Activated CD8-positive, alpha-beta memory T cell treated with anti-CD3 and anti-CD28 coated beads, Interleukin-2, amount 50 U/mL, for 24 hours (primary cell): ENCODE data around the gene TMEM272.
"Not testable (repeated sequence)": the region's sequence is repeated elsewhere in the genome, so short reads cannot be mapped to it uniquely, and the experiment has no call there.

Experiments
- DNase-seq: peaks from one replicate; pipeline ENCODE4 v3.0.0-alpha.2; 2020; ENCODE audit errors: extremely low read depth

Gene TMEM272

DNA sequence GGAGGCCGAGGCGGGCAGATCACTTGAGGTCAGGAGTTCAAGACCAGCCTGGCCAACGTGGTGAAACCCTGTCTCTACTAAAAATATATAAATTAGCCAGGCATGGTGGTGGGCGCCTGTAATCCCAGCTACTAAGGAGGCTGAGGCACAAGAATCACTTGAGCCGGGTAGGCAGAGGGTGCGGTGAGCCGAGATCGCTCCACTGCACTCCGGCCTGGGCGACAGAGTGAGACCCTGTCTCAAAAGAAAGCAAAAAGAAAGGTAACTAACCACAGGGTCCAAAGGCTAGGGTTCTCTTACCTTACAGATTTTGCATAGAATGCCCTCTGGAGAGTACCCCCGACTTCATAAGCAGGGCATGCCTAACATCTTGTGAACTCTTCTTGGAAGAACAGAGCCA, 20.3 kb downstream of the TMEM272 start:
- DNase-seq, result not testable (repeated sequence)

DNA sequence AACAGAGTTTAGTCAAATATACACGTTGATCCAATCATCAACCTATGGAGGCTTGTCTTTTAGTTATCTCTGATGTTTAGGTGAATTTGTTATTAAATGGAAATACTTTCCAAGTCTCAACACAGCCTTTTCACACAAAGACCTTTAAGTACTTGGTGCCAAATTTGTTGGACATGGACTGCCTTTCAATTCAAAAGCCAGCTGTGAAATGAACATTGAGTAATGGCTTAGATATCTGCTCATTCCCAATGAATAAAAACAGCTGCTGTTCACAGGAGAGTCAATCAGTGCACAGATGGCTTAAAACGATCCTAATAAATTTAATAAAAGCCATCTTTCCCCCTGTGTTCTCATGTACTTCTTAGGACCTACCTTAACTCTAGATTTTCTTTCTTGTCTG, 21.1 kb downstream of the TMEM272 start:
- DNase-seq, result no peak

DNA sequence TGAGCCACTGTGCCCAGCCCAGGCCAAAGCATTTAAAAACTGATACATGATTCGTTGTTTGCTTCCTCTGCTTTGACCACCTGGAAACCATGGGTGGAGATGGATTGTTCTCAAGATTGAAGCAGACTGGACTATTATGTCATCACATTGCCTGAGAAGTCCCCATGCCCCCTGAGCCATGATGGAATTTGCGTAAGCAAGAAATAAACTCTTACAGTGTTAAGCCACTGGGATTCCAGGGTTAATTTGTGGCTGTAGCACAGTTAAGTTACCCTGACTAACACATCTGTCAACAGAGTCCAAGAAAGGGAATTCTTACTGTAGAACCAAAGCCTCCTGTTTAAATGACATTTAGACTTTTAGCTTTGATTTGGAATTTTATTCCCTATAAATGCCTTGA, 21.6 kb downstream of the TMEM272 start:
- no peak for DNase-seq

DNA sequence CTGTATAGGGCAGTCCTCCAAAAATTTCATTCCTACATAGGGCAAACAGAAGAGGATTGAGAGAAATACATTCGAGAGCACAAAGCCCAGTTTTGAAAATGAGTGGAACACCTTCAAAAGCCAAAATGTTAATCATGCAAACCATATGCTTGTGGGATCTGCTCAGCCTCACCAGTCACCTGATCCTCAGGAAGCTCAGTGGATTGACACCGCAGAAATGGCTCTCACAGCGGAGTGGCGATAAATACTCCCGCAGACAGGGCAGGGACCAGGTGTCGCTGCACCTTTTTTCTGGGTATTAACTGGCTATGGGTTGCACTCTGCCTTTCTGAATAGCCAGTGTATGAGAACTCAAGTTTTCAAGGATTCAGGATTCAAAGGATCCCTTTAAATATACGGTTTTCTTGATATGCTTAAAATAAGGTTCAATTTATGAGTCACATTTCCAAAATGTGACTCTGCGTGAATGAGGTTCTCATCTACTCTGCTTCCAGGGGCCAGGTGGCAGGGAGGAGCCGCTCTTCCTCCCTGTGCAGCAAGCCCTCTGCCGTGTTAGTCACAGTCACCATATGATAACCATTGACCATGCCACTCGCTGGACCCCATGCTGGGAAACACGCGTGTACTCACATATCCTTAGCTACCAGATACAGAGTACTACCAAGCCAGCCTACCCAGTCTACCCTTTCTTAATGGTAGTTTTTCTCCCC, 22.7 kb downstream of the TMEM272 start:
- DNase-seq, result no peak

DNA sequence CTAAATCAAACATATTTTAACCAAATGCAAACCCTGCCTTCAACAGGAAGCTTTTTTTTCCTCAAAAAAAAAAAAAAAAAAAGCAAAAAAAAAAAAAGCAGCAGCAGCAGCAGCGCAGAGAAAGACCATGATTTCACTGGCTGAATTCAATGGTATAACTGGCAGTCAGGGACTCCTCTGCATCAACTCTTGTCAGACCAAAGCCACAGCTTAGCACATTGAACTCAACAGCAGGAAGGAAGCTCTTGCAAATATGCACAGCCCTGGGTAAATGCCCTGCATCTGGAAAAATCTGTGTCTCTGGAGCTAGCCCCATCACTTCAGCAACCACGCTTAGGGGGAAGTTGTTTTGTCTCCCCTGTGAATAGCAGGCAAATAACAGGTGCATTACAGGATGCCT, 23.4 kb downstream of the TMEM272 start:
- DNase-seq, result no peak

DNA sequence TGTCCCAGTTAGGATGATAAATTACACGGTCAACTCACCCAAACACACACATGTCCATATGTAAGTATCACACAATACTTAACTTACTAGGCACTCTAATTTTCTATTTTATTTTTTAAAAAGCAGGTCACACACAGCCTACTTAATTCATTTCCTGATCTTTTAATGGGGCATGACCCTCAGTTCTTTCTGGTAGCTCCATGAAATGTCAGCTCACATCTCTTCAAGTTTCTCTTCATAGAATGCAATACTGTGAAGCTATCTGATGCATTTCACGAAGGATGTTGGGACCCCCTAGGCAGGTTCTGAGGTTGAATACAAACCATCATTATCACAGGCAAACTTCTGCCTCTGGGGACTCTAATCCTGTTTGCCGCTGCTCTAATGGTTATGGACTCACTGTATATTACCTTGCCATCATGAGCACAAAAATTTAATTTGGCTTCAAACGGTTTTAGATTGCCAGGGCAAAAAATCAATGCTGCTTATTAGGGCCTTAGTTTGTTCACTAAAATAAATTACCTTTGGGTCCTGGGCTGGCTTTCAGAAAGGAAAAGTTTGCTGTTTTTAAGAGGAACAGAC, 24.9 kb downstream of the TMEM272 start:
- no peak for DNase-seq

DNA sequence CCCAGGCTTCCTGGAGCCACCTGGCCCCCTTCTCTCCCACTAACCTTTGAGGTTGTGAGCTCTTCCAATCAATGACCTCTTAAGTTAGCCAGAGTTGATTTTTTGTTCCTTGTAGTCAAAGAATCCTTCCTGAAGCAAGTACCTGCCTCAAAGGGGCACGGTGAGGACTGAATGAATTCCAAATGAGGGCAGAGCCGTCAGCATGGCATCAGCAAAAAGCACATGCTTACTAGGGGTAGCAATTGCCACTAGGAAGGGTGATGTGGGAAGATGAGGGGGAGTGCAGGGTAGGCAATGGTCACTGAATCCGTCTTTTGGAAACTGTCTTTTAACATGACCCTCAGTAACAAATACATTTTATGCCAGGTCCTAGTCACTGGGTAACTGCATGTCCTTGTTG, 25.4 kb downstream of the TMEM272 start:
- no peak for DNase-seq

DNA sequence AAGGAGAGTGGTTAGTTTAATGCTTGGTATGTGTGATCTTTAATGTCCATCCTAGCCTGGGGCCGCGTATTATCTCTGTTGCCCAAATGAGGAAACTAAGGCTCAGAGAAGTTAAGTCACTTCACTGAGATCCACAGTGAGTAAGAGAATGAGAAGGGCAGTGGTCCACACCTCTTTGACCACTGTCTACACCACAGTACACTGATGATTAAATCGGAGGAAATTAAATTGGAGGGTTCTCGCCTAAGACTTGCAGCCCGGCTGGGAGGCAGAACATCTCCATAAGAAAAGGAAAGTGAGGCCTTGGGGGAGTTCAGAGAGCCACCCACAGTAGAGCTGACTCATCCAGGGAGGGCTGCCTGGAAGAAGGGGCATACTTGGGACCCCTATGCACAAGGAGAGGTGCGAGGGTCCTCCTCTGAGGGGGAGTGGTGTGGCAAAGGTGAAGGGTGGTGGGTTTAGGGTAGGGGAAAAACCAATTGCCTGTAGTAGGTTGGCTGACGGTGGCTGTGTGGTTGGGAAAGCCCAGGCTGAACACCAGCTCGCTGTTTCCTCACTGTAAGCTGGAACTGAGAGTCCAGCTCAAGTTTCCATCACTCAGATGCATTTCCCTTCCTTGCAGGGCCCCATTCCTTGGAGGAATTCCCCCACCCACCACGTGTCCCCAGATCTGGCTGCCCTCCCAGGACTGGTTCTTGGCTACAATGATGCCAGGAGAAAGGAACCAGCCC, 26.0 kb downstream of the TMEM272 start:
- peak; percentile 33 for DNase-seq

DNA sequence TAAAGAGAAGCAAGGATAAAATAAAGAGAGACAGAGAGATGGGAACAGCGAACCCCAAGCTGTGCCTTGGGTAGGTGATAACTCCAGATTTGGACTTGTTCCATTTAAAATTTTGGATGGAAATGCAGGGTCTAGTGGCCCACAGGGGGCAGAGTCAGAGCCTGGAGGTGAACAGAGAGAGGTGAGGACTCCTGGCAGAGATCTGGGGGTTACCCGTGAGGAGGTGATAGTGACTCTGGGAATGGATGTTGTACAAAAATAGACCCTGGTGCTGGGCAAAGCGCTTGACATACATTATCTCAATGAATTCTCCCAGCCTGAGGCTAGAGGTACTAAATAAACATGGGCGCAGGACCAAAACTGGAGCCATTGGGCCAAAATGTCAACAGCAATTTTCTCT, 26.7 kb downstream of the TMEM272 start:
- DNase-seq, result no peak

DNA sequence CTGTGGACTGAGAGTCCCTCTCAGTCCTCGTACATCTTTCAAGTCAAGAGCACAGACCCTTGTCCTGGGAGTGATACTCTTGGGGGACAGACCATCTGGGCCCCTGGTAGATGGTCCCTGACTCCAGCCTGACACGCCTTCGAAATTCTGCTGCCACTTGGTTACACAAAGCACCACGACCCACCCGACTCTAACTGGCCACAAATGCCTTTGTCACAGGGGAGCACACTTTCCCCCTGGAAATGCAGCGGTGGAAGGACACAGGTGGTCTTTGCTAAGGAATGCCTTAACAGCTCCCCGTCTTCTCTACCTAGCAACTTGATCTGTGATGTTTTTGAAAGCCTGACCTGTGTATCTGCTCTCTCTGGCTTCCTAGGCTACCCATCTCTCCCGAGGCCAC, 27.3 kb downstream of the TMEM272 start:
- no peak for DNase-seq

DNA sequence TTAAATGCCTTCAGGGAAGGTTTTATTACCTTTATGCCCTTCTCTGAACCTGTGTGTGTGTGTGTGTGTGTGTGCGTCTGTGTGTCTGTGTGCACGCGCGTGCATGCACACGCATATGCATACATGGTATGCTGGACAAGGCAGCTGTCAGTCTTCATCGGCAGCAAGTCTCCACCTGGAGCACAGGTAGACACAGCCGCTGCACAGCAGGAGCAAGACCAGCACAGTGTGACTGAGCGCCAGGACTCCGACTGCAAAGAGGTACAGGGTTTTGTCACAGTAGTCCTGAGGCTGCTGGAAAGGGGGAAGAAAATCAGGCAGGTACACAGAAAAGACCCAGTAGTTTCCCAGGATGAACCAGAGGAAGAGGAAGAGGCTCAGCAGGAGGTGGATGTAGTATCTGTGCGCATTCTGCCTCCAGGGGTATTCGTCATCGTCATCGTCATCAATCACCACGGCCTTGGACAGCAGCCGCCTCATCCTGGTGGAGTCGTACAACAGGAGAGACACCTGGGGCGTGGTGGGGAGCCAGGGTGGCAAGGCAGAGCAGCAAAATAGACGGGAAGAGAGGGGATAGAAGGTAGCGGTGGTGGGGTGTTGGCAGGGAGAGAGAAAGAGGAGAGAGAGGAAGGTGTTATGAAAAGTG, 28.2 kb downstream of the TMEM272 start:
- DNase-seq, result no peak

DNA sequence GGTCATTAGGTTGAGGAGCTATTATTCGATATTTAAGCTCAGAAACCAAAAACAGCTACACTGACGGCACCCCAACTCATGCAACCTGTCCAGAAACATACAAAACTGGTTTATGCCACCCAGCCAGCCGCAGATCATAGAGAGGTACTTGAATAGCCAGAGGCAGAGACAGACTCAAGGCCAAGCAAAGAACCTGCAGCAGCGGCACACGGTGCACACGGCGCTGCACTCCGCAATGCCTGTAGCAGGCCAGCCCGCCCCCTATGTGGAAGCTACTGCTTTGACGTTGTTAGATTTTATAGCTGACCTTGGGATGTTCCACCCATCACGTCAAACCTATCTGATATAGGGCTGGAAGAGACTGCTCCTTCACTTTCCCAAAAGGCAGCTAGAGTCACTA, 29.1 kb downstream of the TMEM272 start:
- no peak for DNase-seq

DNA sequence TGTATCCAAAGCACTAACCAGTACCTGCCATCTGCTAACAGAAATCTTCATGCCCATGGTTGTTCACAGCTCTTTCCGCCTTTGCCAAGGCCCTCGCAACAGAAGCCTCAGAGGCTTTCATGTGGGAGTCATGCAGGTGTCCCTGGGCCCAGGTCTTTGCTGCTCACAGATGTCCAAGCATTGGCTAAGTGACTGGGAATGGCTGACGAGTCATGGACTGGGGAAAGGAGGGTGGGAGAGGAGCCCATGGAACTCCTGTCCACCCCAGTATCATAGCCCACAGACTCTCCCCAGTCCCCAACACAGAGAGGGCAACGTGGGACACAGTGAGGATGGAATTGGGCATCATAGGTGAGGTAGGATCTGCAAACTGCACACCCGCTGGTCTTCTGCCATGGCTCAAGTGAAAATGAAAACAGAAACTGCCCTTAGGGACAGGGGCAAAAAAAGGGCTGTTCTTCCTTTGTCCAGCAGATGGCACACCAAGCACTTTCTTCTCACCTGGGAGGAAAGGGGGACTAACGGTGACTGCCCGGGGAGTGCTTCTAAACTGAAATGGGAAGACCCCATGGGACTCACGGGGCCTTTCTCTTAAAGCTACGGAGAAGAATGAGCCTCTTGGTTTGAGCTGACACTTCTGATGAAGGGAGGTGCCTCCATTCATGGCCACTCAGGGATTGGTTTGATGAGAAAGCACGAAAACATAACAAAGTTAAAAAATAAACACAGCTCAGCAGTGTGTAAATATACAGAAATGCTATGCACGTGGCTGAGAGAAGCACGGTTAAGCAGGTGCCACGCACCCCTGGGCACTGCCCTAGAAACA, 29.9 kb downstream of the TMEM272 start:
- no peak for DNase-seq

DNA sequence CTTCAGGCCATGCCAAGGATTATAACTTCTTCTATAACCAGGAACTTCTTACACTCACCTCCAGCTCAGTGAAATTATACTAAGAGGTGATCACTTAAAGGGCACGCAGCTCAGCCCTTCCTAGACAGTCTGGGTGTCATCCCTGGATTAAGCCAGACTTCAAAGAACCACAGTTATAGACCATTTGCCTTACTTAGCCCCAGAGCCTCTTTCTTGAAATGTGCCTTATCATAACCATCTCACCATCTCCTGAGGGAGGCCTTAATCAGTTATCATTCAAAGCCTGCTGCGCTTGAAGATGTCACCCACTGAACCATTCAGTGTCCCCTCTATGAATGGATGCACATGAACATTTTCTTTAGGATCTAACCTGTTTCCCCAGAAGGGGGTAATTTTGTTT, 30.9 kb downstream of the TMEM272 start:
- no peak for DNase-seq

DNA sequence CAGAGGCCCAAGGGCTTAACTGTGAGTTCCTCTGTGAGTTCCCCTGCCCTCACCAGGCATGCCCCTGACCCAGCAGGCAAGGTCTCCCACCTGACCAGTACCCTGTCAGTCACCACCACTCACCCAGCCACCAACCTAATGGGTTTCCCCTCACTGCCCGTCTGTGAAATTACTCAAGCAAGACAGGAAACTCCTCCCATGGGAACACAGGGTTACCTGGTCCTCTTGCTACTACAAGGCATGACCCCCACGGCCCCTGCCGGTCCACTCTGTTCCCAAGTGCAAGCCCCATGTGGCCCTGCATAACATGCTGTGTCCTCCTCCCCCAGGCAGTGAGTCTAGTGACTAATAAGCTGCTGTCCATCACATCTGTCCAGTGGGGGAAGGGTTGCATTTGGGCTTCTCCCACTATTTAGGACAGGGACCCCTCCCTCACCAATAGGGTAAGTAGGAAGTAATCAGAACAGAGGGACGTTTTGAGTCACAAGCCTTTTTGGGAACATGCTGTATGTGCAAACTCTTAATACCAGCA, 33.0 kb downstream of the TMEM272 start:
- no peak for DNase-seq

DNA sequence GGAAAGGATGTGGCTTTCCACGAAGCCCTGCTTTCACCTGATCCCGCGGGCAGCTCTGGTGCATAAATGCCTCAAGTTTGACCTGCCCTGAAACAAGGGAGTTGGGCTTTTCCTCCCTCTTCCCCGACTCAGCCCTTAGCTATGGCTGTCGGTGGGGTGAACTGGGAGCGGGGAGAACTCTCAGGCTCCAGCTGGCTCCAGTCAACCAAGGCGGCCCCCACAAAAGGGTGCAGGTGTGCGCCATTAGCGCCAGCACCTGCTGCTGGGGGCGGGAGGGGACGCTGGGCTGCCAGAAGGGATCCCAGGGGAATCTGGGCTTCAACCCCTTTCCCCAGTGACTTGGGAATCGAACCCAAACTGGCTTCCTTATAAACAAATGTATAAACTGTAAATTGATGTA, 33.9 kb downstream of the TMEM272 start:
- no peak for DNase-seq

DNA sequence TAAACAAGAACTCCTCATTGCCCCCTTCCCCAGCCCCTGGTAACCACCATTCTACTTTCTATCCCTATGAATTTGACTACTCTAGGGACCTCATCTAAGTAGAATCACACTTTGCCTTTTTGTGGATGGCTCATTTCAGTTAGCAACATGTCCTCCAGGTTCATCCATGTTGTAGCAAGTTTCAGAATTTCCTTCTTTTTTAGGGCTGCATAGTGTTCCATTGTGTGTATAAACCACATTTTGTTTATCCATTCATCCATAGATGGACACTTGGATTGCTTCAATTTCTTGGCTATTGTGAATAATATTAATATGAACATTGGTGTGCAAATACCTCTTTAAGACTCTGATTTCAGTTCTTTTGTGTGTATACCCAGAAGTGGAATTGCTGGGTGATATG, 36.2 kb downstream of the TMEM272 start:
- DNase-seq, result no peak

DNA sequence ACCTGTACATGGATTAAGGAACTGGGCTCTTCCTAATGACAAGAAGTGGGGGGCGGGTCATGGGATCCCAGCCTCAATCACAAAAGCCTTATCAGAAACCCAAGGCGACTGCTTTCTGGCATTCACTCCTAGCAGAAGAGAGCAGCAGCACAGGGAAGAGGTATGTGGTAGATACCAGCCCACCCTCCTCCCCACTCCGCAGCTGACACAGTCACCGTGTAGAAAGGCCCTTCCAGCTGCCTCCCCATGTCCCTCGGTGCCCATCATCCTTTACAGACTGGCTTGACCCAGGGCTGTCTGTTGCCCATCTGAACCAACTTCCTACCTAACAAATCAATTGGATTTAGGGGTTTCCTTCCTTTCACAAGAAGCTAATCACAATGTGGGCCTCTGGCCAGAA, 37.9 kb downstream of the TMEM272 start:
- DNase-seq, result no peak

DNA sequence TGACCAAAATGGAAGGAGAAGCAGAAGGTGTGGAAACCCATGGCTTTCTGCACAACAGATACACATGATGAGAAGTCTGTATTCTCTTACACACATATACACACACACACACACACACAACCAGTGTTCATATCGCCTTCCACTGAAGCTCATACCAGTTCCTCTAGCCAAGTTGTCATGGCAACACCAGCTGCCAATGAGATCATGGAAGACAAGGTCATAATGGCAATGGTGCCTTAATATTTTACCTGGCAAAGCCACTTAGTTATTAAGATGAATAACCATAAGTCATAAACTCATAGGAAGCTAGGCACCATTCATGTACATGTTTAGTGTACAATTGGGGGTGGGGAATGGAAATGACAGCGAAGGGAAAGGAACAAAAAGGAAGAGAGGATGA, 38.4 kb downstream of the TMEM272 start:
- DNase-seq, result no peak

DNA sequence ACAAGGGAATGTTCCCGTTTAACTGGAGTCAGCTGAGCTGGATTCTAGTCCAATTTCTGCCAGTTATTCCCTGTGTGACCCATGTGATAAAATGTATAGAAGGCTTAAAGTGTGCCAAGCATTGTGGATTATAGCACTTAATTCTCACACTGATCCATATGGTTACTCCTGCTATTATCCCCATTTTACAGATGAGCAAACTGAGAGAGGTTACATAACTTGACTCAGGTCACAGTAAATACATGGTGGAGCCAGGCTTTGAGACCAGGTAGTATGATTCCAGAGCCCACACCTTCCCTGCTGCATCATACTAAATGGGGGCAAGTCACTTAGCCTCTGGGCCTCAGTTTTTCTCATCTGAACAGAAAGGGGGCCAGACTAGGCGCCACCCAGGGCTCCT, 39.1 kb downstream of the TMEM272 start:
- DNase-seq, result no peak

DNA sequence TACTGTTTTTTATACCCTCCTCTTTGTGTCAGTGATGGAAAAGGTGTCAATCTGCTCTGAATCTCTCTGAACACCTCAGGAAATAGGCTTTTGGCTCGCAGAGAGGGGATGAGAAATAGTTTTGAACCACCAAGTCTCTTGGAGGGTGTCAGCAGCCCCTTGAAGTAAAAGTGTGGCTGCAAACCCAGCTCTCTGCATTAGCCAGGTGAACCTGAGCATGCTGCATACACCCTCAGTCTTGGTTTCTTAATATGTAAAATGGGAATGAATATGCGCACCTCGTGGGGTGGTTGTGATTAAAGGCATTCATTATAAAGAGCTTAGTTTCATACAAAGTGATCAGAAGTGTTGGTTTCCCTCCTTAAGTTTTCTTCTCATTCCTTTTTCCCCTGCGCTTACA, 39.7 kb downstream of the TMEM272 start:
- no peak for DNase-seq
